GM19372 (cell line): ENCODE measurements around the gene SULT4A1.
"Not testable (repeated sequence)": the region's sequence is repeated elsewhere in the genome, so short reads cannot be mapped to it uniquely, and the experiment has no call there.

Experiments
- ATAC-seq: cut with Tn5 transposase; IDR thresholded peaks from one replicate; pipeline ENCODE4 v1.9.1; 2021; ENCODE audit warnings: mild to moderate bottlenecking, low read depth, moderate library complexity; ENCODE audit not compliant: unreplicated experiment

The SULT4A1 gene

DNA sequence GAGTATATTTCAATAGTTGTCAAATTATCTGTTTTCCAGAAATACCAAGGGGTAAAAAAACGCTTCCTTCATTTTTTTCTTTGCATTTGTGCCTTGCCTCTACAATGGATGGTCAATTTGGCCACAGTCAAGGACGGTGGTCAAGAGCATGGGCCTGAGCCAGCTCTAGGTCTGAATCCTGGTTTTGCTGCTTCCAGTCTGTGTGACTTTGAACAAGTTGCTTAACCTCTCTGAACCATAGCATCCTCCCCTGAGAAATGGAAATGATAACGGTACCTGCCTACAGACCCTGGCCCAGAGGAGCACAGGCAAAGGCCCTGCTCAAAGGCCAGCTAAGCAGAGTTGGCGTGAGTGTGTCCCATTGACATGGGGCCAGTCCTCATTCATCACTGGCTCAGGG lies 26.4 kb upstream of the SULT4A1 start:
- ATAC-seq = no peak

DNA sequence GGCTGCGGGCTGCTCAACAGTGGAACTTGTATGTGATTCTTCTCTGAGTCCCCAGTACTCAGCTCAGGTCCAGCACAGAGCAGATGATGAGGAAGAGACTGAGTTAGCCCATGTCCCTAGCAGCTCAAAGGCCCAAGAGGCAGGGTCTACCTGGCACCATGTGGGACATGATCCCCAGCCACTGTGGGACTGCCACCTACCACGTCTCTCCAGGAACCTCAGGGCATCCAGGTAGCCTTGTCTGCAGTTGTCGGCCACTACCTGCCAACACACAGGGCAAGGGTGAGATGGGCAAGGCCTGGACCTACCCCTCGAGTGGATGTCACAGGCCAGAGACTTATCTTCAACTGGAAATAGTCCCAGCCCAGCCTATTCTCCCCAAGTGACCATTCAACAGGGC lies 25.1 kb upstream of the SULT4A1 start:
- ATAC-seq = no peak

DNA sequence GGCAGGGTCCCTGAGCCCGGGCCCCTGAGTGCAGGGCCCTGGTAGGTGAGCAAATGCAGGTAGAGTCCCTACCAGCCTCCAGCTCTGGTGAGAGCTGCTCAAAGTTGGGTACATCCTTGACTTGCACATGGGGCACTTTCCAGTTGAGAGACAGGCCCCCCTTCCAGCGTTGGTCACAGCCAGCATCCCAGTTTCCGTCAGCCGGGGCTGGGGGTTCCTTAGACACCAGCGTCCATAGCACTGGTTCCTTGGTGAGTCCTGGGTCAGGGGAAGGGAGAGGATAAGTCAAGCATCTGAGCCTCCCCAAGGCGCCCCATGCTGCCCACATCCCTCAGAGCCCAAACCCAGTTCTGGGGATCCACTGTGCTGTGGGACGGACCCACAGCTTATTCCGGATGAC lies 23.9 kb upstream of the SULT4A1 start:
- no peak for ATAC-seq

DNA sequence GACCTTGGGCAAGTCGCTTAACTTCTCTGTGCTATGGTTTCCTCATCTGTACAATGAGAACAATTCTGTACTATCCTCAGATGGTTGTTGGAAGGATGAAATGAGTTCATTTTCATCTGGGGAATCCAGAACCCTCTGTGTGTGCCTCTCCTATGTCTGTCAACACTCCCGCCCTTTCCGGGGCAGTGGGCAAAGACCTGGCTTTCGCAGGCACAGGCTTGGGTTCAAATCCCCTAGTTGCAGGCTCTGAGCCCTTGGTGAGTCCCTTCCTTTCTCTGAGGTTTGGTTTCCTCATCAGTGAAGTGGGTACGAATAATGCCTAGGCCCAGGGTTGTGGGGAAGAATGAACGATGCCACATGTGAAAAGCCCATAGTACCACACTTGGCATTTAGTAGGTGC lies 23.5 kb upstream of the SULT4A1 start:
- no peak for ATAC-seq

DNA sequence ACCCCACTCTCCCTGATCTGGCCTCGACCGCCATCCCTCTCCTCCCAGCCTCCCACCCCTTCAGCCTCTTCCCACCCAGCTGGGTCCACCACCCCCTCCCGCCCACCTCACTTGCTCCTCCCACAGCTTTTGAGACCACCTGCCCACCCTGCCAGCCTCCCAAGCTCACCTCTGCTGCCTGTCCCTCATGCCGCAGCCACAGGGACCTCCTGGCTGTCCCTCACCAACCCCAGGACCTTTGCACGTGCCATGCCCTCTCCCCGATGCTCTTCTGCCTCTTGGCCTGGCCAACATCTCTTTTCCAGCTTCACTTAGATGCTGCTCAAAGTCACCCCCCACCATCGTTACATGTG lies 23.0 kb upstream of the SULT4A1 start:
- ATAC-seq = no peak

DNA sequence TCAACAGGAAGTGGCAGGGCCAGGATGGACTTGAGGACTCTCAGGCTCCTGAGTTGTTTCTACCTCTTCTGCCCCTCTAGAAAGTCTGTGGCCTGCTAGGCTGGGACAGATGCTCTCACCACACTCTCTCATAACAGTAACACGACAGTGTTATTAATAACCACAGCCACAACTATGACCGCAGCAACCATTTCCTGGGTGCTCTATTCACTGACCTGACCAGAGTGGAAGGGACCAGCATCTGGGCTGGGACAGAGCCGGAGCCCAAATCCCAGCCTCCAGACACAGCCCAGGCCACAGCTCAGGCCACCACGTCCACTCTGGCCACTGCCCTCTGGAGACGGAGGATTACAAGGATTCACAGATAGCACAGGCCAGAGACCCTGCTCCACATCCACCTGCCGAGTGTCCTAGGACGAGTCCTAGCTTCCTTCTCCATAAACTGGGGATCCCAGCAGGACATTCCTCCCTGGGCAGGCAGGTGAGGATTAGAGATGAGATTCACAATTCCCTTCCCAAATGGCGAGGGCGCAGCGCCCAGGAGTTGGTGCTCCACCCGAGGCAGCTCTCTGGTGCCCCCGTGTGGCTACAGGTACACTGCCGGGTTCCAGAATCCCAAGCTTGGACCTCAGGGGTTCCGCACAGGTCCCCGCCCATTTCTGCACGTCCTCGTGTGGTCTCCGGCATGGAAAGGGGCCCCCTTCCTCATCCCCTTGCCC lies 22.4 kb upstream of the SULT4A1 start:
- ATAC-seq = no peak

- no peak for ATAC-seq
Measured at GRCh38 chr22:43883719-43884415, 21.6 kb upstream of the SULT4A1 start.

DNA sequence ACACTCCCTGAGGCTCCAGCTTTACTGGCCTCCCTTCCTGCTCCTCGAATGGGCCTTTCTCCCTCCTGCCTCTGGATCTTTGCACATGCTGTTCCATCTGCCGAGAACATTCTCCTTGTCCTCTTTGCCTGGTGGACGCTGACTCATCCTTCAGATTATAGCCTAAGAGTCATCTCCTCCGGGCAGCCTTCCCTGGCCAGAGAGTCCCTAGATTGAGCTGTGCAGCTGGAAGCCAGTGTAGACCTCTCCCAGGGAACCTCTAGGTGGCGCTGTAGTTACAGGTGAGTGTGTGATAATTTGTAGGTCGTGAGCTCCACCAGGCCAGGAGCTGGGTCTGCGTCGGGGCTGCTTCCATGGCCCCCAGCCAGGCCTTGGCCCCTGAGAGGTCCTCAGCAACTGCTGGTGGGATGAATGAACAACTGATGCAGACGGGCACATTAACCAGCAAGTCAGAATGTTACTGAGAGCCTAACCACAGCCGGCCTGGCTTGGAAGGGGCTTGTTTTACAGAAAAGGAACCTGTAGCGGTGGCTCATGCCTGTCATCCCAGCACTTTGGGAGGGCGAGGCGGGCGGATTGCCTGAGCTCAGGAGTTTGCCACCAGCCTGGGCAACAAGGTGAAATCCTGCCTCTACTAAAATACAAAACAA lies 20.8 kb upstream of the SULT4A1 start:
- no peak for ATAC-seq

GRCh38 chr22:43882122-43882767 lies 19.9 kb upstream of the SULT4A1 start:
- no peak for ATAC-seq

DNA sequence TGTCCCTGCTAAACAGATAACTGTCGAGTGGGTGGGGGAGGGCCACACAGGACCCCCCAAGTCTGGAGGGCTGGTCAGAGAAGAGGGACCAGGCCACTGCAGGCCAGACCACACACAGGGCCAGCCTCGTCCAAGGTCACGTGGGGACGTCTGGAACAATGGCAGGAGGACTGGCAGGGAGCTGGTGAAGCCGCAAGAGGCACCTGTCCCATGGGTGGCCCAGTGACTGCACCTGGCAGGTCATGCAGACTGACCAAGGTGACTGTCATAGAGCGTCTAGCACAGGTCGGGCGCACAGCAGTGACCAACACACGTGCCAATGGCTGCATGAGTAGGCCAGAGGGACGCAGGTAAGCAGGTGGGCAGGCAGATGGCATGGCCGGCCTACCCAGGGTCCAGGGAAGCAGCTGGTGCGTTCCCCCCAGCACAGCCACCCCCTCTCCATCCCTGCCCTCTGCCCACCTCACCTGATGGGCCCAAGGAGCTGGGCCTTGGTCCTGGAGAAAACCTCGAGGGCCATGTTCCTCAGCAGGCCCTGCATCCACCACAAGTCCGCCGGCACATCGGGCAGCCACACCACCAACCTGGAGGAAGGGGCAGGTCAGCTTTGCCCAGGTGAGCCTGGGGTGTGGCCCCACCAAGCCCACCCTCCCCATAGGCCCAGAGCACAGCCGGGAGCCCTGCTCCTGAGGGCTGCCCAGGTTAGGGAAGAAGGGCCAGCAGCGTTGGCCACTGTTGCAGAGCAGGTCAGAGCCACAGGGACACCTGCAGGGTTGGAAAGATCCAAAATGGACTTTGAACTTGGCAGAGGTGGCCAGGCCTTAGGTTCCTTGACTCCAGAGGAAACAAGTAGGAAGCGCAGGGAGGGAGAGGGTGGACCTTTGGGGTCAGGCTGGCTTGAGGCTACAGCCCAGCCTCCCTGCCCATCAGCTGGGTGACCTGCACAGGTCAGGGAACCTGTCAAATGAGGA lies 19.1 kb upstream of the SULT4A1 start:
- ATAC-seq = no peak

DNA sequence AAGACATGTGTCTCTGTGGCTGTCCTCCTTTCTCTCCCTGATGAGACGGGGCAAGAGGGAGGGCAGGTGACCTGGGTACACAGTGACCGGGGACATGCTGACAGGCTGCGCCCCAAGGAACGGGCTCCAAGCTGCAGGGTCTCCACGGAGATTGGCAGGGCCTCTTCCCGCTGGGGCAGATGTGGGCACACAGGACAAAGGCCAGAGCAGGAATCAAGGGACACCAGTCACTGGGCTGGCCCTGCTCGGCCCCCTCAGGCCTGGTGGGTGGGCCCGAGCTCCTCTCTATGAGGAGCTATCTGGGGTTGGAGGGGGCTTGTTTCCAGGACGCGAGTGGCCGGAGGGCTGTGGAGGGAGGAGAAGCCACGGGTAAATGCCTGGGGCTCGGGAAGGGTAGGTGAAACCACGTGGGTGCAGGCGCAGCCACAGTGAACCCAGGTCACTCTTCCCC lies 18.3 kb upstream of the SULT4A1 start:
- no peak for ATAC-seq

DNA sequence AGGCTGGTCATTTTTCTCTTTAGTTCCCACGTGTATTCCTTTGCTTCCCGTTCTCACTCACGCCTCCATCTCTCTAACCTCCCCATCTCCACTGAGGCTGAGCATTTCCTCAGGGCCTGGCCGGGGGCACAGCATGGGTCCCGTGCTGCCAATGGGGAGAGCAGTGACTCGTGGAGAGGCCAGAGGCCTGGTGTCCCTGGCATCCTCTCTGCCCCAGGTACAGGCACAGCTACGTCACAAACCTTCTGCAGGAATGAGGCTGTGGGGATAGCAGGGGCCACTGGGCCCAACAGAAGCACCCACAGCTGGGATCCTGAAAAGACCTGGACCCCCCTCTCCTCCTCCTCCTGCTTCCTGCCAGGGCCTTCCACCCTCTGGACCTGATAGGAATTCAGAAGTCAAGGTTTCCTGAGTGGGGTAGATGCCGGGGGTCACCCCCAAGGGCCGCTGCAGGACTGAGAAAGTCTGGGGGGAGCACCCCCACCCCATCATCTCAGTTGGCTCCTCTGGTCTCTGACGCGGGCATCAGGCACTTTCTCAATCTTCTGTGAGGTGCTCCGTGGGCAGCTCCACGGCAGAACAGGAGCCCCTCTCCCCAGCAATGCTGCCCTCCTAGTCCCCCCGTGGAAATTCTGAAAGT lies 17.7 kb upstream of the SULT4A1 start:
- ATAC-seq = no peak

DNA sequence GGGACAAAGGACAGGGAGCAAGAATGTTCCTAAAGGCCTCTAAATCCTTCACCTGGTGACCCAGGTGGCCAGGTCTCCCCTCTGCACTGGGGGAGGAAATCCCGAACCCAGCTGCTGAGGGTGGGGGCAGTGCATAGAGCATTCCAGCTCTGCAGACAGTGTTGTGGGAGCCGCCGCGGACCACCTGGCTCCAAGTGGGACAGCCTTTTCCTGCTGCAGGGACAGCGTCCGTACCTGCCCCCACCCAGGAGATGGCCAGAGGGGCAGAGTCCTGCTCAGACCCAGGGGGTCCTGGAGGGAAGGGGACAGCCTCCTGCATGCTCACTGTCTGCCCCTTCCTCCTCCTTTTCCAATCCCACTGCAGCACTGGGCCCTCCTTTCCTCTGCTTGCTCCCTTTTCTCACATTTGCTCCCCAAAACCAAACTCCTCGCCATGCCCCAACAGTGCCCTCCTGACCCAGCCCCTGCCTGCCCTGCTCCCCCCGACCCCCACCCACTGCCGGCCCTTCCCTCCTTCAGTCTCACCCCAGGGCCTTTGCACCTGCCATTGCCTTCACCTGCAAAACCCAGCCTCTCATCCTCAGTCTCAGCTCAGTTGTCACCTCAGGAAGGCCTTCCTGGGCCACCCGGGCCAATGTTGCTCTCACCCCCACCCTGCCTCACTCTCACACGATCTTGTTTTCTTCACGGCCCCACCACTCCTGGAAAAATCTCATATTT lies 16.7 kb upstream of the SULT4A1 start:
- no peak for ATAC-seq

GRCh38 chr22:43878079-43878795 lies 15.9 kb upstream of the SULT4A1 start:
- no peak for ATAC-seq

DNA sequence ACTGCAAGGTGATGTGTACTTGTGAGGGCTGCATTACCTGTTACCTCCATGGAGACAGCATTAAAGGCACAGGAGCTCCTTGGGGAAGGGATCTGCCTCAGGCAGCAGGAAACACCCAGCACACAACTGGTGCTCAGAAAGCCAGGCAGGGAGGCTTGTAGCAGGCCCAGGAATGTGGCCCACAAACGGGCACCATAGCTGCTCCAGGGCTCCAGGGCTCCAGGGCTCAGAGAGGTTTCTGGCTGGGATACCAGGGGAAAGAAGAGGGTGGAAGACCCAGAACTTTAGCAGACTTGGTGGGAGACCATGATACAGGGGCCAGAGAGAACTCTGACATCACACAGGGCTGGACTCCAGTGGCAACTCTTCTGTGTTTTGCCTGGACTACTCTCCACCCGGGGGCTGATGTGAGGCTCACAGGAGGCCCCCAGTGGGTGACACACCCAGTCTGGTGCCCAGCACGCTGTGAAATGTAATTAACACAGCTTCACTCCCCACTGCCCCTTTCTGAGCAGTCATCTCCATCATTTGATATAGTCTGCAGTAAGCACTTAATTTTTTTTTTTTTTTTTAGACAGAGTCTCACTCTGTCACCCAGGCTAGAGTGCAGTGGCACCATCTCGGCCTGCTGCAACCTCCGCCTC lies 14.7 kb upstream of the SULT4A1 start:
- ATAC-seq = no peak

GRCh38 chr22:43869799-43870198 lies 7.5 kb upstream of the SULT4A1 start:
- no peak for ATAC-seq

DNA sequence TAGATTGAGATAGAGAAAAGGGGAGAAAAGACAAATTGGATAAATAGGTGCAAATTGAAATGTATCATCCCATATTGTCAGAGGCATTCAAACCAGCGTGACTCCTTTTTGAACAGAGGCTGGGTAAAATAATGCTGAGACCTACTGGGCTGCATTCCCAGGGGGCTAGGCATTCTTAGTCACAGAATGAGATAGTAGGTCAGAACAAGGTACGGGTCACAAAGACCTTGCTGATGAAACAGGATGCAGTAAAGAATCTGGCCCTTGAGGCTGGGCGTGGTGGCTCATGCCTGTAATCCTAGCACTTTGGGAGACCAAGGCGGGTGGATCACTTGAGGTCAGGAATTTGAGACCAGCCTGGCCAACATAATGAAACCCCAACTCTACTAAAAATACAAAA lies 6.7 kb upstream of the SULT4A1 start:
- not testable (repeated sequence) for ATAC-seq
